ENCODE data around the gene DCTN4.
A peak's percentile ranks its signal among the peaks of the same experiment; 100 is the strongest.

DCTN4 gene

DNA sequence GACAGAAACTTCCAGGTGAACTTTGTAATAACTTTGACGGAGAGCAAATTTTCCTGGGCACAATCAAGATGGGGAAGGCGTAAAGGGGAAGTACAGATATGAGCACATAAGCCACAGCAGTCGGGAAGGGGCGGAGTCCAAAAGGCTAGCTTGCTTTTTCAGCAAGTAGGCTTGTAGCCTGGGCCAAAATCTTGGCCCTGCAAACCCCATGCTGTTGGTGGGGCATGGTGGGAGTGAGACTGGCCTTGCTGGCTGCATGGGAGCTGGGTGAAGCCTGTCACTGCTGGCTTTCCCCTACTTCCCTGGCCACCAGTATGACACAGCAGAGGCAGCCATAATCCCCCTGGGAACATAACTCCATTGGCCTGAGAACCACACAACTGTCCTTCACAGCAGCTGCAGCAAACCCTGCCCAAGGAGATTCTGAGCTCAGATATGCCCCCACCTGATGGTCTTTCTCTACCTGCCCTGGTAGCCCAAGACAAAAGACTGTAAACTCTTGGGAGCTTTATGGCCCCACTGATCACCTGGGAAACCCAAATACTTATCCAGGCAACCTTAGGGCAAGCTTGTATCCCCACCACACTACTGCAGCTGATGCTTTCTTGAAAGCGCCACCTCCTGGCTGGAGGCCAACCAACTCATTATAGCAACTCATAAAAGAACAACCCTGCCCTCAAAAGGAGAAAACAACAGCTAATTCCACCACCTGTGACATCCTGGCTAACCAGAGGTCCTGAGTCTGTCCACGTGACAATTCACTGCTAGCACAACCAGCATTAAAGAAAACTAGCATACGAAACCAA lies 24.0 kb downstream of the DCTN4 start:
- DNase-seq, result peak; percentile 69 to 73

- DNase-seq, result no peak
Observed at GRCh38 chr5:150731669-150732242, 27.1 kb downstream of the DCTN4 start.

GRCh38 chr5:150729859-150730258 lies 29.0 kb downstream of the DCTN4 start:
- DNase-seq, result no peak

DNA sequence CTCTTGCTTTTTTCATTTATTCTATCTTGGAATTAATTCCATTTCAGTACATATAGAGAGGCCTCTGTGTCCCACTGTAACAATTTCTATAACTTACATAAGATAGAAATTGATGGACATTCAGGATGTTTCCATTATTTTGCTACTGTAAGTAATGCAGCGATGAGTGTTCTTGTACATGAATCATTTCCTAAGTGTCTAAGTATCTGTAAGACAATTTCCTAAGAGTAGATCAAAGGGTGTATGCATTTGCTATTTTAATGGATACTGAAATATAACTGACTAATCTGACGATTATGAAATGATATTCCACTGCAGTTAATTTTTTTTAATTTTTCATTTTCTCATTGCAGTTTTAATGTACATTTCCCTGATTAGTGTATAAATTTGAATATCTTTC lies 35.0 kb downstream of the DCTN4 start:
- no peak for DNase-seq

DNA sequence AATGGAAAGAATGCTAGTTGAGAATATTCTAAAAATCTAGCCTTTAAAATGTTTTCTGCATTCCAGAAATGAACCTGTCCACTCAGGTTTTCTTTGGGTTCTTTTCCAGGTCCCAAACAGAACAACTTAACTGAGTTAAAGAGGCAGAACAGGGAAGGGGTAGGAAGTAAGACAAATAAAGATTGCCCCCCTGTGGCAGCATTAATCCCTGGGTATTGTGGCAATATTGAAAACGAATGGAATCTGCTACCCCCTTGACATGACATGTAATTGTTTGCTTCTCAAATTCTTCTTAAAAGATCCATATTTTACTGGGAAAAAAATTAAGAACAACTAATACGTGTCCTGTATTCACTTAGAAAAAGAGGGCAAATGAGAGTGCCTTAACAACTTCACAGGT lies 48.7 kb downstream of the DCTN4 start:
- peak in 1 of 2 experiments; percentile 6 for DNase-seq

DNA sequence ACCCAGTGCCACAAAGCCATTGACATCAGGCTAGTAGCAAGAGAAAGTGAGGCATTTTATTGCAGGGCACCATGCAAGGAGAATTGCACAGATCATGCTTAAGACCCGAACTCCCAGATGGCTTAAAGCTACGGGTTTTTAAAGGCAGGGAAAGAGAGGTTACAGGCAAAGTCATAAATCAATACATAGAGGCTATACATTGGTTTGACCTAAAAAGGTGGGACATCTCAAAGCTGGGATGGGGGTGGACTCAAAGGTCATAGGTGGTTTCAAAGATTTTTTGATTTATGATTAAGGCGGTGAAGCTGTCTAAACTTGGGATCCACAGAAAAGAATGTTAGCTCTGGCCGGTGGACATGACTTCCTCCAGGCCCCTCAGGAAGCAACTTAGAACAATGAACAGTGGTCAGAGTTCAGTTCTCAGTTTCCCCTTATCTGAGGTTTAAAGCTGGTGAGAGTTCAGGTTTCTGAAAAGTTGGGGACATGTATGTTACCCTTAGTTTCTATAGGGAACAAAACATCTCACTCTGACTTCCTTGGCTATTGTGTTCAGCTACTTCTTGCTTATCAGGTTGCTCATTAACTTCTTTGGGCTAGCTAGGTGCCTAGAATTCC lies 51.9 kb downstream of the DCTN4 start:
- no peak for DNase-seq

- DNase-seq, result peak; percentile 61 to 62
Observed at GRCh38 chr5:150703762-150704161, 55.1 kb downstream of the DCTN4 start.

DNA sequence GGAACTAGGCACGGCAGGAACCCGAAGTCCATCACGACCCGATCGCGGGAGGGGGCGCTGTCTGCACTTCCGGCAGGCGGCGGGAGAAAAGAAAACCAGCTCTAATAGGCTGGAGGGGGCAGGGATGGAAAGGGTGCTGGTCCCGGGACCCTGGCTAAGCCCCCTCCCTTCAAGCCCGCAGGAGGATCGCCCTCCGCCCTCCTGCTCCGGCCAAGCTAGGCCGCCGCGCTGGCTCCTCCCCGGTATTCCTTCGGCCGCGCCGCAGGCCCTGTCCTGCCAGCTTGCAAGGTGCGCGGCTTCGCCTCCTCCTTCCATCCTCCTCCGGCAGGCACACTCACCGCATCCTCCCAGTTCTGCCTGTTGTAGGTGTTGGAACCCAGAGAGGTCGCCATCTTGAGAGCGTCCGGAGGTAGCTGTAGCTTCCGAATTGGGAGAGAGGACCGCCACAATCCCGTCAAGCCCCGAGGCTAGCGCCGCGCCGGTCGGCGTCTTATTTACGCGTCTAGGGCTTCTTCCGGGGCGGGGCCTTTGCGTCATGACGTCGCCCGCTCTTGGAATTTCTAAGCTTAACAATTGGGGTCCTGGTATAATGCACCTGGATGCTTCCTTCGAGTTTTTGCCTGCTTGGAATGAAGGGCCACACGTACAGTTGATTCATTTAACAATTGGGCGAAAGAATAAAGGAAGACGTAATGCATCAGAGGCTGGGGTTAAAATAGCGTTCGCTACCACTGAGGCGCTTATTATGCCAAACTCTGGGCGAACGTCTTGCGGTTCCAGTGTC lies 58.0 kb downstream of the DCTN4 start, which contains the start of gene RBM22:
Gene RBM22, minus strand, starts transcription at position 469 of the 784 bp plus-strand sequence. Its CDS starts 77 bp downstream, at position 392.
- DNase-seq, result peak; percentile 79 to 84

- DNase-seq, result no peak
Observed at GRCh38 chr5:150700246-150700593, 58.6 kb downstream of the DCTN4 start.

DNA sequence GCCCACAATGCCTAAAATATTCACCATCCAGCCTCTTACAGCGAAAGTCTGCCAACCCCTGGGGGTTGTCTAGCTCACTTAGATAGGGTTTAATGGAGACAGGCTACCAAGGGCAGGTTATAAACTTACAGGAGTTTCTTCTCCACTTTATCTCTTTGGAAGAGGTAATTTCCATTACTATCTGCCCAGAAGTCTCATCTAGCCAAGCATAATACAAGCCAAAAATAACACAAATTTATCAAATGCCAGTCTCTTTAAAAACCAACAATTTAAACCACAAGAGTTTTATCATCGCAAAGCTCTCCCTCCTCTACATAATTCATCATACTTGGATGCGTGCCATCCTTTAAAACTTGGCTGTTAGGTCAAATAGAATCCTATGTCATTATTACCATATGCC lies 64.2 kb downstream of the DCTN4 start:
- DNase-seq, result no peak

DNA sequence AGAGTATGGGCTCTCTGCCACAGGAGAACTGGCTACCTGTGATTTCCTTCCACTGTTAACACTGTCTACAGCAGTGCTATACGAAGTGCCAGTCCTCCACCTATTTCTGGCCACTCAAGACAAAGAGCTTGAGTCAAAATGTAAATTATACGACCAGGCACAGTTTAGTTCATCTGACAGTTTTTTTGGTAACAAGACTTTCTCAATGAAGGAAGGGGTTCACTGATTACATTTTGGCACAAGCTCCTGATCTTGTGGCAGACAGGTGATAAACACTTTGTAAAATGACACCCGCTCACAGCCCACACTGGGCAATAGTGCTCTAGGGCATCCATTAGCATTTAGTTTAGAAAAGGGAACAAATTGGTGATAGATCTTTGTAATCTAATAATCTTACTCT lies 66.5 kb downstream of the DCTN4 start:
- no peak for DNase-seq

GRCh38 chr5:150690760-150691159 lies 68.1 kb downstream of the DCTN4 start:
- DNase-seq, result no peak

GRCh38 chr5:150689120-150689519 lies 69.7 kb downstream of the DCTN4 start:
- no peak for DNase-seq

- no peak for DNase-seq
Observed at GRCh38 chr5:150676578-150676977, 82.2 kb downstream of the DCTN4 start.

- DNase-seq, result peak; percentile 12 to 16
Observed at GRCh38 chr5:150675069-150675468, 83.7 kb downstream of the DCTN4 start.

GRCh38 chr5:150674341-150674821 lies 84.4 kb downstream of the DCTN4 start:
- no peak for DNase-seq

DNA sequence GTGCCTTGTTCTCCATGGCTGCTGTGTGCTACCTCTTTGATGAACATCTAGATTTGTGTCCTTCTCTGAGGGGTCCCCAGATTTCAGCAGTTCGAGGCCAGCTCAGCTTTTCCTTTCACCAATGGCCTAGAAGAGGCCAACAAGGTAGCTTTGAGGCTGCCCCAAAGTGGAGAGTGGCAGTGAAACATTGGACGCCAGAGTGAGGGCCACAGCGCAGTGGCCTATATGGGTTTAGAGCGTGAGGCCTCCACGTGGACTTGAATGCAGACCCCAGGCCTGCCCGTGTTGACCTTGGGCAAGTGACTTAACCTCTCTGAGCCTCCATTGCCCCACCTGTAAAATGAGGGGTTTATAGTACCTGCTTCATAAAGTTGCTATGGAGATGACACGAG lies 85.9 kb downstream of the DCTN4 start:
- no peak for DNase-seq

DNA sequence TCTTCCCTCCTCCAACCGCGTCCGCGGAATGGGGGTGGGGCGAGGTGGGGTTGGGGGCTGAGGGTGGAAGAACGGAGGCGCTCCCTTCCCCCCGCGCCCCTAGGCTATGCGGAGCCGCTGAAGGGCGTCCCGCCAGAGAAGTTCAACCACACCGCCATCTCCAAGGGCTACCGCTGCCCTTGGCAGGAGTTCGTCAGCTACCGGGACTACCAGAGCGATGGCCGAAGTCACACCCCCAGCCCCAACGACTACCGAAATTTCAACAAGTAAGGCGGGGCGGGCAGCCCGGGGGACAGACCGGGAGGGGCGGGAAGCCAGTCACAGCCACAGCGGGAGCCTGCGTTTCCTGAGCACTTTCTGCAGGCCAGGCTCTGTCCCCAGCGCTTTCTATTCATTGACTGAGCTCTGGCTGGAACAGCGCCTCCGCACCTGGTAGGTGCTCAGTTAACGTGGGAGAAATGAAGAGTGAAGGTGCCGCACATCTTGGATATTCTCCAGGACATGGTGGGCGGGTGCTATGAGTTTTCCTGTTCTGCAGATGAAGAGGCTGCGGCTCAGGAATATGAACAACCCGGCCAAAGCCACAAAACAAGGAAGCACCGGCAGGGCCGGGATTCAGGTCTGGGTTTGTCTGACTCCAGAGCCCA lies 86.5 kb downstream of the DCTN4 start:
- peak; percentile 63 to 72 for DNase-seq

GRCh38 chr5:150671509-150672236 lies 87.1 kb downstream of the DCTN4 start:
- DNase-seq, result peak in 1 of 2 experiments; percentile 15

DNA sequence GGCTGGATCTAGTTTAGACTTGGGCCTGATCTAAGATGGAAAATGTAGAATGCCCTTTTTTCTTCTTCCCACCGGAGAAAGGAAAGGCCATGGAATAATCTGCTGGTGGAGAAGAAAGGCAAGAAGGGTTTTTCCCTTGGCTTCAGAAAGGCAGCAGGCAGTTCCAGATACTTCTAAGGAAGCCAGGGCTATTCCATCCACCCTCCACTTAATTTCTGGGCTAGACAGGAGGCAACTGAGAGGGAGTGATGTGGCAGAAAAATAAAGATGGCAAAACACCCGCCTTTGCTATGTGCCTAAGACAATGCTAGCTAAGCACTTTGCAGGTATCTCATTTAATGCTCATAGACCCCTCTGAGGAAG lies 87.9 kb downstream of the DCTN4 start:
- no peak for DNase-seq

- no peak for DNase-seq
Observed at GRCh38 chr5:150670275-150670947, 88.4 kb downstream of the DCTN4 start.
